ENCODE measurements around the gene SMO.

- TF ChIP-seq GATA3 (IDR thresholded peaks at IDR 0.05; ENCODE audit: low read depth, low read length): no peak
- TF ChIP-seq GATA2 (IDR thresholded peaks at IDR 0.05; ENCODE audit: low read depth, low read length): no peak
Measured at GRCh38 chr7:129144095-129144833, 44.2 kb upstream of the SMO start, which contains the start of gene TSPAN33.
